CD14-positive monocyte (primary cell): ENCODE results near the gene NFKBIE. TPM values are rescaled to one million over a fixed set of nuclear protein-coding genes. Genes with fewer than 3 reads are reported as not detected.

ENCODE experiments used
- DNase-seq, 3 donors: peaks; one replicate each; pipeline ENCODE4 v3.0.0-alpha.2; 2011 to 2022
- H2AFZ ChIP-seq: 2 replicates; pipeline ENCODE4 v1.6.0; 2012; ENCODE audit warnings: mild to moderate bottlenecking, low read depth, low read length, inconsistent platforms; ENCODE audit not compliant: insufficient read depth, poor library complexity, severe bottlenecking
- H3K27ac ChIP-seq, 2 donors: 1 replicate in 1 of 2; 2 replicates in 1 of 2; pipeline ENCODE4 v1.5.1; 2012 to 2013; ENCODE audit warnings: low read length in 2 of 2, control low read depth in 1 of 2, inconsistent platforms in 1 of 2, low read depth in 1 of 2, mild to moderate bottlenecking in 1 of 2
- H3K27me3 ChIP-seq, 2 donors: one replicate each; pipeline versions ENCODE4 v1.6.0 to v1.6.1; 2011 to 2013; ENCODE audit warnings: low read length in 2 of 2; ENCODE audit not compliant: control insufficient read depth in 2 of 2, insufficient read depth in 2 of 2
- H3K36me3 ChIP-seq, 2 donors: replicated peaks in 1 of 2; 1 replicate in 1 of 2; 2 replicates in 1 of 2; pipeline versions ENCODE4 v1.5.1 to v1.6.1; 2012 to 2013; ENCODE audit warnings: low read length in 2 of 2, control low read depth in 1 of 2, inconsistent platforms in 1 of 2, mild to moderate bottlenecking in 1 of 2; ENCODE audit not compliant: insufficient read depth in 2 of 2, control insufficient read depth in 1 of 2
- H3K4me1 ChIP-seq, 2 donors: 1 replicate in 1 of 2; 2 replicates in 1 of 2; pipeline versions ENCODE4 v1.5.1 to v1.6.1; 2012 to 2013; ENCODE audit warnings: low read length in 2 of 2, control low read depth in 1 of 2, inconsistent platforms in 1 of 2, mild to moderate bottlenecking in 1 of 2, moderate library complexity in 1 of 2; ENCODE audit not compliant: insufficient read depth in 2 of 2, control insufficient read depth in 1 of 2
- H3K4me2 ChIP-seq: replicated peaks from 2 replicates; pipeline ENCODE3; 2012; ENCODE audit warnings: low read length, moderate library complexity, mild to moderate bottlenecking; ENCODE audit not compliant: poor library complexity, severe bottlenecking; ENCODE audit errors: extremely low read depth
- H3K4me3 ChIP-seq, 3 experiments: fragments of 200-600 bp in 1 of 3; sonication (generic) in 1 of 3; replicated peaks in 1 of 3; 1 replicate in 2 of 3; 2 replicates in 1 of 3; pipeline ENCODE4 v1.5.1; 2011 to 2013; ENCODE audit warnings: low read length in 3 of 3, mild to moderate bottlenecking in 3 of 3, control low read depth in 2 of 3, low read depth in 2 of 3, inconsistent platforms in 1 of 3, moderate library complexity in 1 of 3
- H3K79me2 ChIP-seq: 2 replicates; pipeline ENCODE4 v1.6.0; 2012; ENCODE audit warnings: mild to moderate bottlenecking, control low read depth, inconsistent platforms, low read length, moderate library complexity; ENCODE audit not compliant: insufficient read depth
- H3K9ac ChIP-seq: 2 replicates; pipeline ENCODE4 v1.6.0; 2017; ENCODE audit warnings: low read length, mild to moderate bottlenecking; ENCODE audit not compliant: insufficient read depth, poor library complexity, severe bottlenecking
- H3K9me3 ChIP-seq, 2 donors: replicated peaks in 1 of 2; 1 replicate in 1 of 2; 2 replicates in 1 of 2; pipeline versions ENCODE4 v1.5.1 to v1.6.1; 2012 to 2013; ENCODE audit warnings: low read length in 2 of 2, control low read depth in 1 of 2; ENCODE audit not compliant: control insufficient read depth in 1 of 2, insufficient read depth in 1 of 2
- H4K20me1 ChIP-seq: 2 replicates; pipeline ENCODE4 v1.6.0; 2012; ENCODE audit warnings: mild to moderate bottlenecking, low read length, control low read depth, moderate library complexity; ENCODE audit not compliant: insufficient read depth
- H3K27ac Mint-ChIP-seq, 7 donors: one replicate each; pipeline ENCODE4 v1.8.0; 2020; ENCODE audit warnings: mild to moderate bottlenecking in 7 of 7, mixed read lengths in 7 of 7, moderate library complexity in 6 of 7, inconsistent platforms in 2 of 7
- H3K27me3 Mint-ChIP-seq, 3 donors: one replicate each; pipeline ENCODE4 v1.8.0; 2021 to 2022; ENCODE audit warnings: low read depth in 3 of 3, mild to moderate bottlenecking in 3 of 3, mixed read lengths in 3 of 3, moderate library complexity in 3 of 3, inconsistent platforms in 1 of 3
- H3K36me3 Mint-ChIP-seq, 2 donors: one replicate each; pipeline ENCODE4 v1.8.0; 2020; ENCODE audit warnings: mixed read lengths in 2 of 2, inconsistent platforms in 1 of 2, mild to moderate bottlenecking in 1 of 2
- H3K4me1 Mint-ChIP-seq: one replicate; pipeline ENCODE4 v1.8.0; 2020; ENCODE audit warnings: mild to moderate bottlenecking, mixed read lengths
- H3K4me3 Mint-ChIP-seq, 2 donors: one replicate each; pipeline ENCODE4 v1.8.0; 2020; ENCODE audit warnings: mild to moderate bottlenecking in 2 of 2, mixed read lengths in 2 of 2, moderate library complexity in 1 of 2
- H3K9me3 Mint-ChIP-seq, 7 donors: one replicate each; pipeline ENCODE4 v1.8.0; 2020 to 2022; ENCODE audit warnings: mixed read lengths in 7 of 7, mild to moderate bottlenecking in 6 of 7, moderate library complexity in 6 of 7, inconsistent platforms in 2 of 7
- WGBS: methylation state at CpG from one replicate; pipeline ENCODE4 v1.1.5; 2013; ENCODE audit warnings: missing lambda C conversion rate; ENCODE audit not compliant: insufficient coverage; 5-methylcytosine and 5-hydroxymethylcytosine counted together
- intact Hi-C, 2 donors: fragments of 100-400 bp; cut with micrococcal nuclease; formaldehyde crosslinking; loops; one replicate each; pipeline versions ENCODE4 v1.15.0 to v1.15.1; 2023
- polyA plus RNA-seq, 3 donors: library from polyadenylated mRNA; depleted of rRNA in 1 of 3; unstranded in 2 of 3; stranded (reverse) in 1 of 3; fragments of 300-500 nt in 2 of 3; fragments of >200 nt in 1 of 3; fragmentation: Illumina TruSeq in 2 of 3; gene quantifications; 1 replicate in 2 of 3; 2 replicates in 1 of 3; pipeline ENCODE4 v1.2.3, GENCODE V29; 2012 to 2021
- TF ChIP-seq, protein P1 (sequence below): fragments of 200-600 bp; IDR thresholded peaks from one replicate; pipeline ENCODE4 v1.8.0; 2022; ENCODE audit warnings: antibody characterized with exemption, mild to moderate bottlenecking

The NFKBIE gene
- polyA plus RNA-seq, 3 donors: 19.9 to 108 (median 23.2) TPM

DNA sequence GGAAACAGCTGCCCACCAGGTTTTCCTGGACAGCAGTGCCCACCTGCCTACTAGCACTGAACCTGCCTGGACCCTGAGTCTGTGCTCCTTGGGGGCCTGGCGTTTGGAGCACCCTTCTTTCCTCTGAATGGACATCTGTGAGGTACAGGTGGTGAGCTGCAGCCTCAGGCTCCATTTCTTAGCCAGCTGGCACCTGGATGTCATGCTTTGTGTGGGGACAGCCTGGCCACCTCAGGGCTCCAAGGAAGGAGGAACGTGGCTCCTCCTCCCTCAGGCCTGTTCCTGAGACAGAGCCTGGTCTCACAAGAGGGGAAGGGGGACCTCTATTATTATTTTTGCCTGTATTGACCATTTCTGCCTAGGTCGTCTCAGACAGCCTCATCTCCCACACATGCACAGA is 13.0 kb upstream of the NFKBIE start:
- Histone ChIP-seq H3K27ac (no peak overlapping the region), H2AFZ (no peak overlapping the region), H4K20me1 (no peaks in the 10 kb centered on the region), H3K79me2 (no peaks in the 10 kb centered on the region), H3K4me1 (peaks cover 0 to 7% of the 10 kb centered on the region in 2 donors), H3K4me3 (no peak overlapping the region), H3K4me2 (no peak overlapping the region), H3K36me3 (no peaks in the 10 kb centered on the region), H3K9me3 (no peaks in the 10 kb centered on the region), H3K27me3 (peaks cover 14 to 71% of the 10 kb centered on the region in 2 donors), H3K9ac (no peak overlapping the region)
- Mint-ChIP-seq H3K9me3 (peaks cover 0 to 8% (median 0%) of the 10 kb centered on the region in 7 donors), H3K4me3 (no peak overlapping the region), H3K27me3 (peaks cover 43 to 79% (median 58%) of the 10 kb centered on the region in 3 donors), H3K27ac (no peak overlapping the region), H3K4me1 (peaks cover 8% of the 10 kb centered on the region), H3K36me3 (peaks cover 0 to 4% of the 10 kb centered on the region in 2 donors)
- intact Hi-C loops: no loop called here
- DNase-seq: no peak
- TF ChIP-seq, protein P1, sequence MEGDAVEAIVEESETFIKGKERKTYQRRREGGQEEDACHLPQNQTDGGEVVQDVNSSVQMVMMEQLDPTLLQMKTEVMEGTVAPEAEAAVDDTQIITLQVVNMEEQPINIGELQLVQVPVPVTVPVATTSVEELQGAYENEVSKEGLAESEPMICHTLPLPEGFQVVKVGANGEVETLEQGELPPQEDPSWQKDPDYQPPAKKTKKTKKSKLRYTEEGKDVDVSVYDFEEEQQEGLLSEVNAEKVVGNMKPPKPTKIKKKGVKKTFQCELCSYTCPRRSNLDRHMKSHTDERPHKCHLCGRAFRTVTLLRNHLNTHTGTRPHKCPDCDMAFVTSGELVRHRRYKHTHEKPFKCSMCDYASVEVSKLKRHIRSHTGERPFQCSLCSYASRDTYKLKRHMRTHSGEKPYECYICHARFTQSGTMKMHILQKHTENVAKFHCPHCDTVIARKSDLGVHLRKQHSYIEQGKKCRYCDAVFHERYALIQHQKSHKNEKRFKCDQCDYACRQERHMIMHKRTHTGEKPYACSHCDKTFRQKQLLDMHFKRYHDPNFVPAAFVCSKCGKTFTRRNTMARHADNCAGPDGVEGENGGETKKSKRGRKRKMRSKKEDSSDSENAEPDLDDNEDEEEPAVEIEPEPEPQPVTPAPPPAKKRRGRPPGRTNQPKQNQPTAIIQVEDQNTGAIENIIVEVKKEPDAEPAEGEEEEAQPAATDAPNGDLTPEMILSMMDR: no peak
- WGBS: 60% methylated on average over 1 of the region's 3 CpGs

DNA sequence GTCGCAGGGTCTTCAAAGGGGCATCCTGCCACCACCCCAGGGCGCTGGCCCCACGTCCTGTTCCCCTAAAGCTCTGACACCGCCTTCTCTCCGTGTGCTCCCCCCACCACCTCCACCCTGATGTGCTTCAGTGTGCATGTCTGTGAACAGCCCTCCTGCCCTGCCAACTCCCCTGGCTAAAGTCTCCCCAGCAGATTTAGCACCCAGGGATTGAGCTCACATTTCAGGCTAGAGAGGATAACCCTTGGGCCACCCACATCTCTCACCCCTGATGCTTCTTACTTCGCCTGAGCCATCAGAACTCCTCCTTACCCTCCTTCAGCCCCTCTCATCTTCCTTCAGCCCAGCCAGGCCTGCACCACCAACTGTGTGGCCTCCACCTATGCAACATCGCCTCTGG is 12.4 kb upstream of the NFKBIE start:
- H3K9me3 ChIP-seq: no peaks in the 10 kb centered on the region
- peaks cover 0 to 4% of the 10 kb centered on the region in 2 donors for H3K36me3 Mint-ChIP-seq
- H3K27ac Mint-ChIP-seq: no peak overlapping the region
- no peak overlapping the region for H3K9ac ChIP-seq
- H3K4me1 ChIP-seq: peaks cover 0 to 7% of the 10 kb centered on the region in 2 donors
- TF ChIP-seq, protein P1: no peak
- H3K79me2 ChIP-seq: no peaks in the 10 kb centered on the region
- peaks cover 44 to 82% (median 61%) of the 10 kb centered on the region in 3 donors for H3K27me3 Mint-ChIP-seq
- no peak overlapping the region for H2AFZ ChIP-seq
- H3K36me3 ChIP-seq: no peaks in the 10 kb centered on the region
- H3K4me2 ChIP-seq: no peak overlapping the region
- H4K20me1 ChIP-seq: no peaks in the 10 kb centered on the region
- H3K4me3 Mint-ChIP-seq: peak overlapping the region in 1 of 2 donors; percentile 79
- no peak for DNase-seq
- intact Hi-C loops: no loop called here
- H3K4me3 ChIP-seq: no peak overlapping the region
- WGBS: 87% methylated on average over 6 of the region's 7 CpGs
- H3K27ac ChIP-seq: no peak overlapping the region
- peaks cover 15 to 76% of the 10 kb centered on the region in 2 donors for H3K27me3 ChIP-seq
- peaks cover 8% of the 10 kb centered on the region for H3K4me1 Mint-ChIP-seq
- peaks cover 0 to 8% (median 0%) of the 10 kb centered on the region in 7 donors for H3K9me3 Mint-ChIP-seq
